ENCODE measurements around the gene DOCK6. TPM values are rescaled to one million over a fixed set of nuclear protein-coding genes. Genes with fewer than 3 reads are reported as not detected.

DOCK6 gene
- total and polyA plus RNA-seq, 2 of the 13 experiments (the other 11 are each of a cell fraction or from before 2014, with no cell fraction given) = 5.4 to 38.1 TPM

DNA sequence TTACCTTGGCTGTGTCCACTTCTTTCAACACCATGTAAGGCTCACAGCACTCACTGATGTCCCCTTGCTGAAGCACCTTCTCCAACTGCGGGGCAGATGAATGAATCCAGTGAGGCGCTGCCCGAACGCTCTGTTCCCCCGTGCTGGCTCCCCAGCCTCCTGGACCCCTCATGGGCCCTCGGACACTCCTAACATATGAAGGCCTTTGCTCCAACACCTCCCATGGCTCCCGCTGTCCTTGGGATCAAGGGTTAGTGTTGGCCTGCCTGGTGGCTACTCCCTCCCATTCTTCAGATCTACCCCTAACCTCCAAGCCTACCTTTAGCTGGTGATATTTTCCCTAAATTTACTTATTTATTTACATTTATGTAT is 18.5 kb downstream of the DOCK6 start (continued):
- TF ChIP-seq DZIP1 (CRISPR knock-in tag; IDR thresholded peaks at IDR 0.05) (no peak), TMF1 (CRISPR knock-in tag; IDR thresholded peaks at IDR 0.05; ENCODE audit: low read depth) (no peak), PAF1 (CRISPR knock-in tag; IDR thresholded peaks at IDR 0.05) (0 out of 2 replicates have a peak, but pooled peaks have one; percentile 8), THAP7 (CRISPR knock-in tag; IDR thresholded peaks at IDR 0.05) (no peak), ZSCAN21 (CRISPR knock-in tag; IDR thresholded peaks at IDR 0.05; ENCODE audit: borderline replicate concordance) (0 out of 2 replicates have a peak, but pooled peaks have one; percentile 1), DNMT3B (CRISPR knock-in tag; conservative IDR thresholded peaks at IDR 0.05) (no peak), ZMYM3 (CRISPR knock-in tag; IDR thresholded peaks at IDR 0.05) (peak; percentile 72), RFX1 (IDR thresholded peaks at IDR 0.05) (no peak), ZNF790 (CRISPR knock-in tag; IDR thresholded peaks at IDR 0.05; ENCODE audit: borderline replicate concordance) (no peak), ATF6 (CRISPR knock-in tag; conservative IDR thresholded peaks at IDR 0.05) (no peak), POGZ (CRISPR knock-in tag; IDR thresholded peaks at IDR 0.05) (no peak), ZNF451 (CRISPR knock-in tag; IDR thresholded peaks at IDR 0.05) (no peak), THYN1 (CRISPR knock-in tag; IDR thresholded peaks at IDR 0.05; ENCODE audit: borderline replicate concordance, low read depth) (no peak), MLXIP (CRISPR knock-in tag; IDR thresholded peaks at IDR 0.05; ENCODE audit: borderline replicate concordance) (no peak), ZNF691 (CRISPR knock-in tag; IDR thresholded peaks at IDR 0.05; ENCODE audit: borderline replicate concordance, low read depth) (0 out of 2 replicates have a peak, but pooled peaks have one; percentile 8), PHF21A (CRISPR knock-in tag; IDR thresholded peaks at IDR 0.05) (0 out of 2 replicates have a peak, but pooled peaks have one; percentile 2)
- TF ChIP-seq, protein P1, sequence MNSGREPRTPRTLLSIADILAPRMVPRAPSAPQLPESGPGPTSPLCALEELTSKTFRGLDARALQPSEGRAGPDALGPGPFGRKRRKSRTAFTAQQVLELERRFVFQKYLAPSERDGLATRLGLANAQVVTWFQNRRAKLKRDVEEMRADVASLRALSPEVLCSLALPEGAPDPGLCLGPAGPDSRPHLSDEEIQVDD (CRISPR knock-in tag; IDR thresholded peaks at IDR 0.05; ENCODE audit: borderline replicate concordance) = no peak
- TF ChIP-seq, protein P2, sequence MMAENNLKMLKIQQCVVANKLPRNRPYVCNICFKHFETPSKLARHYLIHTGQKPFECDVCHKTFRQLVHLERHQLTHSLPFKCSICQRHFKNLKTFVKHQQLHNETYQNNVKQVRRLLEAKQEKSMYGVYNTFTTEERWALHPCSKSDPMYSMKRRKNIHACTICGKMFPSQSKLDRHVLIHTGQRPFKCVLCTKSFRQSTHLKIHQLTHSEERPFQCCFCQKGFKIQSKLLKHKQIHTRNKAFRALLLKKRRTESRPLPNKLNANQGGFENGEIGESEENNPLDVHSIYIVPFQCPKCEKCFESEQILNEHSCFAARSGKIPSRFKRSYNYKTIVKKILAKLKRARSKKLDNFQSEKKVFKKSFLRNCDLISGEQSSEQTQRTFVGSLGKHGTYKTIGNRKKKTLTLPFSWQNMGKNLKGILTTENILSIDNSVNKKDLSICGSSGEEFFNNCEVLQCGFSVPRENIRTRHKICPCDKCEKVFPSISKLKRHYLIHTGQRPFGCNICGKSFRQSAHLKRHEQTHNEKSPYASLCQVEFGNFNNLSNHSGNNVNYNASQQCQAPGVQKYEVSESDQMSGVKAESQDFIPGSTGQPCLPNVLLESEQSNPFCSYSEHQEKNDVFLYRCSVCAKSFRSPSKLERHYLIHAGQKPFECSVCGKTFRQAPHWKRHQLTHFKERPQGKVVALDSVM (CRISPR knock-in tag; IDR thresholded peaks at IDR 0.05) = no peak

Data from HepG2 (cell line).